H1 (cell line): ENCODE measurements around the gene WNT9B. TPM values are rescaled to one million over a fixed set of nuclear protein-coding genes. Genes with fewer than 3 reads are reported as not detected.

Source experiments
- HDAC2 ChIP-seq, 2 experiments: fragments of 300-600 bp in 1 of 2; sonication (generic) in 1 of 2; IDR thresholded peaks; 2 replicates each; pipeline ENCODE4 v1.6.1; 2011 to 2012; ENCODE audit warnings: low read depth in 2 of 2, low read length in 2 of 2, mild to moderate bottlenecking in 2 of 2, moderate library complexity in 2 of 2, borderline replicate concordance in 1 of 2, inconsistent platforms in 1 of 2
- SUZ12 ChIP-seq: fragments of 200-600 bp; sonication (generic); IDR thresholded peaks from 2 replicates; pipeline ENCODE4 v1.6.1; 2012; ENCODE audit warnings: mild to moderate bottlenecking, inconsistent platforms, low read length, moderate library complexity, mixed read lengths
- polyA plus RNA-seq, 7 experiments: library from polyadenylated mRNA; depleted of rRNA in 3 of 7; stranded (reverse) in 5 of 7; unstranded in 2 of 7; fragments of >200 nt in 5 of 7; fragments of 200-250 nt in 2 of 7; gene quantifications; 1 replicate in 5 of 7; 2 replicates in 1 of 7; 4 replicates in 1 of 7; pipeline versions ENCODE4 v1.2.1 to v1.2.3, GENCODE V29; 2011 to 2013; ENCODE audit warnings: missing spikeins in 2 of 7, mixed read lengths in 2 of 7
- total RNA-seq: library from RNA; stranded (reverse); fragmentation: NEBNext Ultra II Directional; extraction: Animal tissue kit (Norgen Biotek cat#: 25700); gene quantifications from 2 replicates; pipeline ENCODE4 v1.2.1, GENCODE V29; 2021
- TF ChIP-seq, protein P1 (sequence below): fragments of 300-600 bp; sonication (generic); IDR thresholded peaks from 2 replicates; pipeline ENCODE4 v1.7.1; 2012; ENCODE audit warnings: low read length, moderate library complexity, mild to moderate bottlenecking, inconsistent platforms; ENCODE audit not compliant: insufficient replicate concordance

WNT9B gene
- total and polyA plus RNA-seq, 2 of the 8 experiments (the other 6 are each of a cell fraction or from before 2014, with no cell fraction given): 0.21 TPM; not detected in 1

DNA sequence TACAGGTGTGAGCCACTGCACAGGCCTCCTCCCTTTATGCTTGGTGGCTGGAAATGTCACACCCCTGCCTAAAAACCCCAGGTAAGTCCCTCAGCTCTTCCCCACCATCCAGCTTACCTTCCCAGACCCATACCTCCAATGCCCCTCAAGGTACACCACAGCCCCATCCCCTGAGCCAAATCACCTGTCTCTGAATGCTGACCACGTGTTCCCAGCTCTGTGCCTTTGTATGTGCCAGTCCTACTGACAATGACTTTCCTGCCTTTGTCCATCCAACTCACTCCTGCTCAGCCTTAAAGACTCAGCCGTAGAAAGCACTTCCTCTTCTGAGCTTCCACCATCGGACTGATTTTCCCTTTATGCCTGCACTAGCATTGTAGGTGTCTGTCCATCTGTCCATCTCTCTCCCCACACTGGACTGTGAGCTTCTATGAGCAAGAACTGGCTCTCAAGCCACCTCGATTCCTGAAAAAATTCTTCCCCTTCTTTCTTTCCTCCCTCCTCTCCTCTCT lies 40.9 kb downstream of the WNT9B start (continued):
- TF ChIP-seq, protein P1, sequence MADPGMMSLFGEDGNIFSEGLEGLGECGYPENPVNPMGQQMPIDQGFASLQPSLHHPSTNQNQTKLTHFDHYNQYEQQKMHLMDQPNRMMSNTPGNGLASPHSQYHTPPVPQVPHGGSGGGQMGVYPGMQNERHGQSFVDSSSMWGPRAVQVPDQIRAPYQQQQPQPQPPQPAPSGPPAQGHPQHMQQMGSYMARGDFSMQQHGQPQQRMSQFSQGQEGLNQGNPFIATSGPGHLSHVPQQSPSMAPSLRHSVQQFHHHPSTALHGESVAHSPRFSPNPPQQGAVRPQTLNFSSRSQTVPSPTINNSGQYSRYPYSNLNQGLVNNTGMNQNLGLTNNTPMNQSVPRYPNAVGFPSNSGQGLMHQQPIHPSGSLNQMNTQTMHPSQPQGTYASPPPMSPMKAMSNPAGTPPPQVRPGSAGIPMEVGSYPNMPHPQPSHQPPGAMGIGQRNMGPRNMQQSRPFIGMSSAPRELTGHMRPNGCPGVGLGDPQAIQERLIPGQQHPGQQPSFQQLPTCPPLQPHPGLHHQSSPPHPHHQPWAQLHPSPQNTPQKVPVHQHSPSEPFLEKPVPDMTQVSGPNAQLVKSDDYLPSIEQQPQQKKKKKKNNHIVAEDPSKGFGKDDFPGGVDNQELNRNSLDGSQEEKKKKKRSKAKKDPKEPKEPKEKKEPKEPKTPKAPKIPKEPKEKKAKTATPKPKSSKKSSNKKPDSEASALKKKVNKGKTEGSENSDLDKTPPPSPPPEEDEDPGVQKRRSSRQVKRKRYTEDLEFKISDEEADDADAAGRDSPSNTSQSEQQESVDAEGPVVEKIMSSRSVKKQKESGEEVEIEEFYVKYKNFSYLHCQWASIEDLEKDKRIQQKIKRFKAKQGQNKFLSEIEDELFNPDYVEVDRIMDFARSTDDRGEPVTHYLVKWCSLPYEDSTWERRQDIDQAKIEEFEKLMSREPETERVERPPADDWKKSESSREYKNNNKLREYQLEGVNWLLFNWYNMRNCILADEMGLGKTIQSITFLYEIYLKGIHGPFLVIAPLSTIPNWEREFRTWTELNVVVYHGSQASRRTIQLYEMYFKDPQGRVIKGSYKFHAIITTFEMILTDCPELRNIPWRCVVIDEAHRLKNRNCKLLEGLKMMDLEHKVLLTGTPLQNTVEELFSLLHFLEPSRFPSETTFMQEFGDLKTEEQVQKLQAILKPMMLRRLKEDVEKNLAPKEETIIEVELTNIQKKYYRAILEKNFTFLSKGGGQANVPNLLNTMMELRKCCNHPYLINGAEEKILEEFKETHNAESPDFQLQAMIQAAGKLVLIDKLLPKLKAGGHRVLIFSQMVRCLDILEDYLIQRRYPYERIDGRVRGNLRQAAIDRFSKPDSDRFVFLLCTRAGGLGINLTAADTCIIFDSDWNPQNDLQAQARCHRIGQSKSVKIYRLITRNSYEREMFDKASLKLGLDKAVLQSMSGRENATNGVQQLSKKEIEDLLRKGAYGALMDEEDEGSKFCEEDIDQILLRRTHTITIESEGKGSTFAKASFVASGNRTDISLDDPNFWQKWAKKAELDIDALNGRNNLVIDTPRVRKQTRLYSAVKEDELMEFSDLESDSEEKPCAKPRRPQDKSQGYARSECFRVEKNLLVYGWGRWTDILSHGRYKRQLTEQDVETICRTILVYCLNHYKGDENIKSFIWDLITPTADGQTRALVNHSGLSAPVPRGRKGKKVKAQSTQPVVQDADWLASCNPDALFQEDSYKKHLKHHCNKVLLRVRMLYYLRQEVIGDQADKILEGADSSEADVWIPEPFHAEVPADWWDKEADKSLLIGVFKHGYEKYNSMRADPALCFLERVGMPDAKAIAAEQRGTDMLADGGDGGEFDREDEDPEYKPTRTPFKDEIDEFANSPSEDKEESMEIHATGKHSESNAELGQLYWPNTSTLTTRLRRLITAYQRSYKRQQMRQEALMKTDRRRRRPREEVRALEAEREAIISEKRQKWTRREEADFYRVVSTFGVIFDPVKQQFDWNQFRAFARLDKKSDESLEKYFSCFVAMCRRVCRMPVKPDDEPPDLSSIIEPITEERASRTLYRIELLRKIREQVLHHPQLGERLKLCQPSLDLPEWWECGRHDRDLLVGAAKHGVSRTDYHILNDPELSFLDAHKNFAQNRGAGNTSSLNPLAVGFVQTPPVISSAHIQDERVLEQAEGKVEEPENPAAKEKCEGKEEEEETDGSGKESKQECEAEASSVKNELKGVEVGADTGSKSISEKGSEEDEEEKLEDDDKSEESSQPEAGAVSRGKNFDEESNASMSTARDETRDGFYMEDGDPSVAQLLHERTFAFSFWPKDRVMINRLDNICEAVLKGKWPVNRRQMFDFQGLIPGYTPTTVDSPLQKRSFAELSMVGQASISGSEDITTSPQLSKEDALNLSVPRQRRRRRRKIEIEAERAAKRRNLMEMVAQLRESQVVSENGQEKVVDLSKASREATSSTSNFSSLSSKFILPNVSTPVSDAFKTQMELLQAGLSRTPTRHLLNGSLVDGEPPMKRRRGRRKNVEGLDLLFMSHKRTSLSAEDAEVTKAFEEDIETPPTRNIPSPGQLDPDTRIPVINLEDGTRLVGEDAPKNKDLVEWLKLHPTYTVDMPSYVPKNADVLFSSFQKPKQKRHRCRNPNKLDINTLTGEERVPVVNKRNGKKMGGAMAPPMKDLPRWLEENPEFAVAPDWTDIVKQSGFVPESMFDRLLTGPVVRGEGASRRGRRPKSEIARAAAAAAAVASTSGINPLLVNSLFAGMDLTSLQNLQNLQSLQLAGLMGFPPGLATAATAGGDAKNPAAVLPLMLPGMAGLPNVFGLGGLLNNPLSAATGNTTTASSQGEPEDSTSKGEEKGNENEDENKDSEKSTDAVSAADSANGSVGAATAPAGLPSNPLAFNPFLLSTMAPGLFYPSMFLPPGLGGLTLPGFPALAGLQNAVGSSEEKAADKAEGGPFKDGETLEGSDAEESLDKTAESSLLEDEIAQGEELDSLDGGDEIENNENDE: no peak
- TF ChIP-seq HDAC2 (IDR thresholded peaks at IDR 0.05; ENCODE audit: borderline replicate concordance in 1 of 2, low read depth in 2 of 2, low read length in 2 of 2) (no peak), SUZ12 (no peak)
